CD4-positive, CD25-positive, alpha-beta regulatory T cell (primary cell): ENCODE data around the gene RGL1. TPM values are rescaled to one million over a fixed set of nuclear protein-coding genes. Genes with fewer than 3 reads are reported as not detected.

Experiments
- ATAC-seq, 2 donors: fragments of 150-1000 bp; cut with Tn5 transposase; one replicate each; pipeline ENCODE4 v1.10.0; 2021; ENCODE audit warnings: low read depth in 2 of 2, moderate number of reproducible peaks in 2 of 2, moderate library complexity in 1 of 2
- DNase-seq, 3 donors: peaks; one replicate each; pipeline versions ENCODE4 v3.0.0 to v3.0.0-alpha.2; 2012 to 2022; ENCODE audit warnings: mixed read lengths in 1 of 3
- H3K27ac ChIP-seq: one replicate; pipeline ENCODE4 v1.7.0; 2013; ENCODE audit warnings: mild to moderate bottlenecking, low read length; ENCODE audit not compliant: insufficient read depth, poor library complexity, severe bottlenecking
- H3K27me3 ChIP-seq: one replicate; pipeline ENCODE4 v1.7.0; 2013; ENCODE audit warnings: low read length; ENCODE audit not compliant: control insufficient read depth, insufficient read depth
- H3K36me3 ChIP-seq: one replicate; pipeline ENCODE4 v1.7.0; 2013; ENCODE audit warnings: mild to moderate bottlenecking, low read length, moderate library complexity; ENCODE audit not compliant: control insufficient read depth, insufficient read depth
- H3K4me1 ChIP-seq: 2 replicates; pipeline ENCODE4 v1.7.0; 2013; ENCODE audit warnings: mild to moderate bottlenecking, low read length; ENCODE audit not compliant: insufficient read depth, control insufficient read depth, poor library complexity, severe bottlenecking
- H3K4me3 ChIP-seq: one replicate; pipeline ENCODE4 v1.7.0; 2013; ENCODE audit warnings: low read depth, mild to moderate bottlenecking, low read length, moderate library complexity
- H3K9me3 ChIP-seq, 2 experiments: 1 replicate in 1 of 2; 2 replicates in 1 of 2; pipeline ENCODE4 v1.7.0; 2013; ENCODE audit warnings: low read length in 2 of 2, mild to moderate bottlenecking in 1 of 2, moderate library complexity in 1 of 2; ENCODE audit not compliant: control insufficient read depth in 2 of 2
- H3K27ac Mint-ChIP-seq, 3 donors: one replicate each; pipeline ENCODE4 v1.8.0; 2020 to 2022; ENCODE audit warnings: mild to moderate bottlenecking in 3 of 3, mixed read lengths in 3 of 3, moderate library complexity in 2 of 3
- H3K27me3 Mint-ChIP-seq: one replicate; pipeline ENCODE4 v1.8.0; 2022; ENCODE audit warnings: mild to moderate bottlenecking, mixed read lengths
- H3K36me3 Mint-ChIP-seq: one replicate; pipeline ENCODE4 v1.8.0; 2020; ENCODE audit warnings: mixed read lengths
- H3K4me1 Mint-ChIP-seq, 4 donors: one replicate each; pipeline ENCODE4 v1.8.0; 2020 to 2022; ENCODE audit warnings: mixed read lengths in 4 of 4, mild to moderate bottlenecking in 1 of 4
- H3K4me3 Mint-ChIP-seq, 4 donors: one replicate each; pipeline ENCODE4 v1.8.0; 2020 to 2022; ENCODE audit warnings: mild to moderate bottlenecking in 4 of 4, mixed read lengths in 4 of 4, moderate library complexity in 3 of 4
- H3K9me3 Mint-ChIP-seq, 7 donors: one replicate each; pipeline ENCODE4 v1.8.0; 2020 to 2022; ENCODE audit warnings: mixed read lengths in 7 of 7, mild to moderate bottlenecking in 3 of 7, moderate library complexity in 2 of 7
- polyA plus RNA-seq, 4 donors: library from polyadenylated mRNA; unstranded; fragments of 300-500 nt; fragmentation: Illumina TruSeq; gene quantifications; one replicate each; pipeline ENCODE4 v1.2.3, GENCODE V29; 2021
- total RNA-seq: library from RNA; stranded (reverse); gene quantifications from one replicate; pipeline ENCODE4 v1.2.3, GENCODE V29; 2022

The RGL1 gene
- total and polyA plus RNA-seq, 5 donors from 2014 or later, result 1.4 to 2.8 (median 1.9) TPM

DNA sequence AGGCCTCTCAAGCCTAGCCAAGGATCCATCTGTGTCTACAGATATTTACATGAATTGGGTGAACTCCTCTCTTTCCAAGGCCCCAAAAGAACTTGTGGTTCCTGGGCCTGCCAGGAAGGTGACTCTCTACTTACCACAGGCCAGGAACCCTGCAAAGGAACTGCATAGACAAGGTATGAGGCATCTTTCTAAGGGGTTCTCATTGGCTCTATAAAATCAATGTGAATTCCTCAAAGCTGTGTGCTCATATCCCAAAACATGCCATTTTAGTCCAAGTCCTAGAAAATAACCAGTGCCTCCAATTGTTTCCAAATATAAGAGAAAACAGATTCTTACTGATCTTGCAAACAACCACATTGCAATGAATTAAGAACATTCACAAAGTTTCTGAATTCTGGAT, 39.9 kb upstream of the RGL1 start:
- H3K27ac Mint-ChIP-seq, result no peak overlapping the region
- no peaks in the 10 kb centered on the region for H3K4me1 Mint-ChIP-seq
- H3K4me3 Mint-ChIP-seq, result no peak overlapping the region

DNA sequence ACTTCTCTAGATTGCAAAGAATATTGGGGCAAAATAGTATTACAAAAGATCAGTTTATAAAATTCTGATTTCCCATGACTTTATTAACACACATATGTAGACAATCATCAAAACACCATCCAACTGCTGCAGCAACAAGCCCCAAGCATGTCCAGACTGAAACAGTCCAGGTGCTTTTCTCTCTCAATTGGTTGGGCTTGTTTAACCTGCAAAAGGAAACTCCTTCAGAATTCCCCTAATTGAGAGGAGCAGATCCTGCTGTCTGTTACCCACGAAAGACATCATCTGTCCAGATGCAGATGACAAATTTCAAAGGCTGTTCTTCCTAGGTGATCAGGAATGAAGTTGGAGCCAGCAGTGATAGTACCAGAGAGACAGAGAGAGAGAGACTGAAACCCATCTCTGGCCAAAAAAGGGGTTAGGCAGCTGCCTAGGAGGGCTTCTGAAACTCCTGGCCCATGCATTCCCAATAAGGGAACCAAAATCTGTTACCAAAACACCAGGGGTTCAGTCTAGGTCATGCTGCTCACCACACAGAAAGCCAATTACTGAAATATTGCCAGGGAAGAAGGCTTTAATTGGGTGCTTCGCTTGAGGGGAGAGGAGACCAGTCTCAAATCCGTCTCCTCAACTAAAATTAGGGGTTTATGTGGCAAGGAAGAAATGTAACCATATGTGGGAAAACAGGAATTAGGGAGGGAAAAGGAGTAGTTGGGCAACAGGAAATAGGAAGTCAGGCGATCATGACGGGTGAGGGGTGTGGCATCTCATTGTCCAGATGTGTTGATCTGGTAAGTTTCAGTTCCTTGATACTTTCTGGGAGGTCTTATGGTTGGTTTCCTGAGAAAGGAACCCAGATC, 34.7 kb upstream of the RGL1 start:
- no peak for ATAC-seq
- no peak overlapping the region for H3K4me3 Mint-ChIP-seq
- H3K36me3 ChIP-seq, result no peaks in the 10 kb centered on the region
- H3K4me3 ChIP-seq, result no peak overlapping the region
- H3K27me3 Mint-ChIP-seq, result no peaks in the 10 kb centered on the region
- peaks cover 14% of the 10 kb centered on the region for H3K36me3 Mint-ChIP-seq
- H3K9me3 ChIP-seq, result peaks cover 5 to 8% of the 10 kb centered on the region in 2 experiments
- H3K4me1 ChIP-seq, result no peaks in the 10 kb centered on the region
- H3K4me1 Mint-ChIP-seq, result no peaks in the 10 kb centered on the region
- H3K27me3 ChIP-seq, result no peaks in the 10 kb centered on the region
- no peak for DNase-seq
- no peak overlapping the region for H3K27ac Mint-ChIP-seq
- no peak overlapping the region for H3K27ac ChIP-seq
- H3K9me3 Mint-ChIP-seq, result peaks cover 0 to 21% (median 8%) of the 10 kb centered on the region in 7 donors

More for the DNA sequence above, 39.9 kb upstream of the RGL1 start:
- no peaks in the 10 kb centered on the region for H3K27me3 Mint-ChIP-seq
- DNase-seq, result no peak
- Histone ChIP-seq H3K27ac (no peak overlapping the region), H3K36me3 (no peaks in the 10 kb centered on the region), H3K27me3 (no peaks in the 10 kb centered on the region), H3K9me3 (peaks cover 8 to 15% of the 10 kb centered on the region in 2 experiments), H3K4me3 (no peak overlapping the region), H3K4me1 (no peaks in the 10 kb centered on the region)
- no peak for ATAC-seq
- H3K9me3 Mint-ChIP-seq, result peaks cover 0 to 39% (median 15%) of the 10 kb centered on the region in 7 donors
- H3K36me3 Mint-ChIP-seq, result peaks cover 4% of the 10 kb centered on the region

DNA sequence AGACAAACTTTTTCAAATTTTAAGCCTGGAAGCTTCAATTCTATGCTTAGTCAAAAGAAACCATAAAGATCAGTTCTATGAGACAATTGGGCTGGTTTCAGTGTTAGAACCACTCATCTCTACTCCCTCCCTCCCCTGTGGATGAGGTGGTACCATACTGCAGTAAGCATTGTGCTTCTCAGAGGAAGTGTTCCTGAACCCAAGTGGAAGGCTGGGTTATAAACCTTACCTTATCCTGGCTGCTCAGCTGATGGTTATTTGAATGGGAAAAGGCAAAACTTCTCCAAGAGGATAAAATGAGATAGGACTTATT, 34.1 kb upstream of the RGL1 start:
- H3K4me1 ChIP-seq, result no peaks in the 10 kb centered on the region
- H3K27me3 ChIP-seq, result no peaks in the 10 kb centered on the region
- H3K36me3 Mint-ChIP-seq, result peaks cover 14% of the 10 kb centered on the region
- DNase-seq, result no peak
- no peak overlapping the region for H3K4me3 ChIP-seq
- no peaks in the 10 kb centered on the region for H3K4me1 Mint-ChIP-seq
- no peak overlapping the region for H3K4me3 Mint-ChIP-seq
- H3K9me3 Mint-ChIP-seq, result peaks cover 0 to 18% (median 8%) of the 10 kb centered on the region in 7 donors
- no peaks in the 10 kb centered on the region for H3K36me3 ChIP-seq
- H3K9me3 ChIP-seq, result peaks cover 6 to 8% of the 10 kb centered on the region in 2 experiments
- no peak for ATAC-seq
- H3K27me3 Mint-ChIP-seq, result no peaks in the 10 kb centered on the region
- H3K27ac Mint-ChIP-seq, result no peak overlapping the region
- H3K27ac ChIP-seq, result no peak overlapping the region

DNA sequence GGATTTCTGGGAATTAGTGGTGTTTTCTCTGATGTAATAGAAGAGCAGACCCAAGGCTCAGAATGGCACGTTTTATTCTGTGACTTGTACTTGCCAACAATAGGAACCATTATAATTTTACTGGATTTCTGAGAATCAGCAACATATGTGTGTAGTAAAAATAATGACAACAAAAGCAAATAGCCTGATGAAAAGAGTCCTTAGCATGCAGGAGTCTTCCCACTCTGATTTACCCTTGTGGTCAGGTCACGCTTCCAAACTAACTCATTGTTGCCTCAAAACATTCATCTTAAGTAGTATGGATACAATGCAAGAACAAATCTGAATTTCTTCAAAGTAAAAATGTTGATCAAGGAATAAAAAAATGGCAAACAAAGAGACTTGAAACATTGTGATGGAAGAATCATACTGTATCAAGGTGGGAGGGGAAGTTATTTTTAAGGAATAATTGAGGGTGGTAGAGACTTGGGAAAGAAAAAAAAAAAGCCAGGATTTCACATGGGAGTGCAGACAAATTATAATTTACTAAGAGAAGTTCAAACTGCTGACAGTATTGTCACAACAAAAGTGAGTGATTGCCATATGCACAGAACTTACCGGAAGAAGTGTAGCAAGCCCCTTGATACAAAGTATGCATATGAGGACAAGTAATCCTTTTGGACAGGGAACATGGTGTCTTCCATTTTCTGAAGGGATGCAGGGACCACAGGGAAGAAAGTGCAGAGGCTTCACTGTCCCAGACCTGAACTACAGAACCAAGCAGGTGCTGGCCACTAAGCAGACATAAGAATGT, 31.2 kb upstream of the RGL1 start:
- Histone ChIP-seq H3K9me3 (peaks cover 6 to 8% of the 10 kb centered on the region in 2 experiments), H3K27me3 (no peaks in the 10 kb centered on the region), H3K36me3 (no peaks in the 10 kb centered on the region), H3K4me3 (no peak overlapping the region), H3K27ac (no peak overlapping the region), H3K4me1 (no peaks in the 10 kb centered on the region)
- peaks cover 0 to 20% (median 8%) of the 10 kb centered on the region in 7 donors for H3K9me3 Mint-ChIP-seq
- H3K27ac Mint-ChIP-seq, result no peak overlapping the region
- no peak overlapping the region for H3K4me3 Mint-ChIP-seq
- no peaks in the 10 kb centered on the region for H3K4me1 Mint-ChIP-seq
- H3K36me3 Mint-ChIP-seq, result peaks cover 14% of the 10 kb centered on the region
- H3K27me3 Mint-ChIP-seq, result peaks cover 4% of the 10 kb centered on the region
- no peak for DNase-seq
- no peak for ATAC-seq

DNA sequence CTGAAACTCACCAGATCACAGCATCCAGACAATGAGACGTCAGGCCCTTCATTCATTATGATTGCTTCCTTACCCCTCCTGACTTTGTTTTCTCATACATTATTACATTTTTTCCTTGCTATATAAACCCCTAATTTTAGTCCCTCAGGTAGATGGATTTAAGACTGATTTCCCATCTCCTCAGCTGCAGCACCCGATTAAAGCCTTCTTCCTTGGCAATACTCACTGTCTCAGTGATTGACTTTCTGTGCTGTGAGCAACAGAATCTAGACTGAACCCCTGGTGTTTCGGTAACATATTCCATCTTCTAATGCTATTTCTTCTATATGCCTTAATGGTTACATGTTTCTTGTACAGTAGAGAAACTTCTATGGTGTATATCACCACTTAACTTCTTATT, 30.0 kb upstream of the RGL1 start:
- Mint-ChIP-seq H3K27ac (no peak overlapping the region), H3K4me1 (no peaks in the 10 kb centered on the region), H3K36me3 (peaks cover 10% of the 10 kb centered on the region), H3K9me3 (peaks cover 0 to 16% (median 8%) of the 10 kb centered on the region in 7 donors), H3K4me3 (no peak overlapping the region), H3K27me3 (peaks cover 4% of the 10 kb centered on the region)
- no peaks in the 10 kb centered on the region for H3K36me3 ChIP-seq
- no peak overlapping the region for H3K27ac ChIP-seq
- ATAC-seq (no peak), DNase-seq (no peak)
- H3K9me3 ChIP-seq, result peaks cover 6 to 8% of the 10 kb centered on the region in 2 experiments
- no peaks in the 10 kb centered on the region for H3K27me3 ChIP-seq
- no peaks in the 10 kb centered on the region for H3K4me1 ChIP-seq
- H3K4me3 ChIP-seq, result no peak overlapping the region

DNA sequence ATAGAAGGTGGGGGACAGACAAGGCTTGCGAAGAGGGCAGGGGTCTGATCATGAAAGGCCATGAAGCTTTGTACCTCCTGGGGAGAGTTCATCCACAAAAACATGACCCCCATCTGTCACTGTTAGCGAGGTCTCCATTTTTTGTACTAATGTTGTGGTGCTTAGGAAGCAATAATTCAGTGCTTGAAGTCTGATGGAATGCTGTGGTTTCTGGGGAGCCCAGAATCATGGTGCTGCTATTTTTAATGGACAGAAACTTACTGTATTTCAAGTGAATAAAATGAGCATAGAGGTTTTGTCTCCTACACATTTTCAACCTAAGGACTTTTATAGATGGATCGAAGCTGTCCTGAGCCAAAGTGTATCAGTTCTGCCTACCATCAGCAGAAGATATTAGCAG, 28.2 kb upstream of the RGL1 start:
- H3K27ac Mint-ChIP-seq, result no peak overlapping the region
- peaks cover 0 to 4% of the 10 kb centered on the region in 2 experiments for H3K9me3 ChIP-seq
- H3K4me3 ChIP-seq, result no peak overlapping the region
- H3K4me3 Mint-ChIP-seq, result no peak overlapping the region
- H3K4me1 ChIP-seq, result no peaks in the 10 kb centered on the region
- H3K36me3 Mint-ChIP-seq, result no peaks in the 10 kb centered on the region
- H3K27ac ChIP-seq, result no peak overlapping the region
- H3K27me3 Mint-ChIP-seq, result peaks cover 4% of the 10 kb centered on the region
- H3K36me3 ChIP-seq, result no peaks in the 10 kb centered on the region
- no peak for ATAC-seq
- no peak for DNase-seq
- no peaks in the 10 kb centered on the region for H3K4me1 Mint-ChIP-seq
- no peaks in the 10 kb centered on the region for H3K27me3 ChIP-seq
- H3K9me3 Mint-ChIP-seq, result peaks cover 0 to 6% (median 3%) of the 10 kb centered on the region in 7 donors

DNA sequence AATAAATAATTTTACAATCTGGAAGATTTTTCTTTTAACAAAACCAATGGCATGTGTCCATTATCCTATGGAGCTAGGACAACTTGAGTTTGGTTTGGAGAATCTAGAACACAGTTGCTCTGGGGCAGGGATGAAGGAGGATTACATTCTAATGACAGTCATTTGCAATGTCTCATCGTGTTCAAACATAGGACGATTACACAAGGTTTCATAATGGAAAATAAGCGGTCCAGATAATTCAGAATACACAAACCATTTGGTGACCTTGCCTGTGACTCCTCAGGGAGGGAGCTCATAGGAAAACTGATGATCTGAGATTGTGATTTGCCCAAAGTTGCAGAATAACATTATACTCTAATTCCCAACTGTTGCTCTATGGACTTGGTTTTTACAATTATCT, 27.6 kb upstream of the RGL1 start:
- ATAC-seq (no peak), DNase-seq (no peak)
- no peak overlapping the region for H3K27ac Mint-ChIP-seq
- H3K4me3 ChIP-seq, result no peak overlapping the region
- no peaks in the 10 kb centered on the region for H3K4me1 Mint-ChIP-seq
- H3K36me3 ChIP-seq, result no peaks in the 10 kb centered on the region
- peaks cover 0 to 4% of the 10 kb centered on the region in 2 experiments for H3K9me3 ChIP-seq
- H3K36me3 Mint-ChIP-seq, result no peaks in the 10 kb centered on the region
- H3K27me3 ChIP-seq, result no peaks in the 10 kb centered on the region
- H3K4me3 Mint-ChIP-seq, result no peak overlapping the region
- H3K4me1 ChIP-seq, result no peaks in the 10 kb centered on the region
- H3K27ac ChIP-seq, result no peak overlapping the region
- H3K9me3 Mint-ChIP-seq, result peaks cover 0 to 6% (median 3%) of the 10 kb centered on the region in 7 donors
- H3K27me3 Mint-ChIP-seq, result peaks cover 4% of the 10 kb centered on the region
